GM19468 (cell line): ENCODE measurements around the gene TBC1D23.
A peak's percentile ranks its signal among the peaks of the same experiment; 100 is the strongest.
"Not testable (repeated sequence)": the region's sequence is repeated elsewhere in the genome, so short reads cannot be mapped to it uniquely, and the experiment has no call there.

Experiments
- ATAC-seq: cut with Tn5 transposase; IDR thresholded peaks from one replicate; pipeline ENCODE4 v1.9.1; 2021; ENCODE audit warnings: mild to moderate bottlenecking, moderate library complexity, moderate number of reproducible peaks; ENCODE audit not compliant: unreplicated experiment; ENCODE audit errors: extremely low read depth

The TBC1D23 gene

GRCh38 chr3:100260685-100261484, at the start of gene TBC1D23:
TSS of gene TBC1D23 (plus strand) at chr3:100260992. CDS start at chr3:100261019, 27 bp downstream.
- ATAC-seq, result peak; percentile 100

GRCh38 chr3:100213891-100214573, 46.8 kb upstream of the TBC1D23 start:
- no peak for ATAC-seq

- no peak for ATAC-seq
Observed at GRCh38 chr3:100214574-100214964, 46.2 kb upstream of the TBC1D23 start.

GRCh38 chr3:100216713-100217112, 44.1 kb upstream of the TBC1D23 start:
- no peak for ATAC-seq

- ATAC-seq, result no peak
Observed at GRCh38 chr3:100221159-100221558, 39.6 kb upstream of the TBC1D23 start.

- ATAC-seq, result no peak
Observed at GRCh38 chr3:100225193-100225592, 35.6 kb upstream of the TBC1D23 start.

- no peak for ATAC-seq
Observed at GRCh38 chr3:100225883-100226282, 34.9 kb upstream of the TBC1D23 start.

GRCh38 chr3:100226712-100227429, 33.9 kb upstream of the TBC1D23 start:
- no peak for ATAC-seq

GRCh38 chr3:100227511-100227921, 33.3 kb upstream of the TBC1D23 start:
- ATAC-seq, result no peak

GRCh38 chr3:100228247-100228646, 32.5 kb upstream of the TBC1D23 start:
- ATAC-seq, result no peak

GRCh38 chr3:100229188-100229587, 31.6 kb upstream of the TBC1D23 start:
- not testable (repeated sequence) for ATAC-seq

GRCh38 chr3:100230710-100231109, 30.1 kb upstream of the TBC1D23 start:
- ATAC-seq, result no peak

- no peak for ATAC-seq
Observed at GRCh38 chr3:100231668-100232067, 29.1 kb upstream of the TBC1D23 start.

- ATAC-seq, result no peak
Observed at GRCh38 chr3:100234364-100234763, 26.4 kb upstream of the TBC1D23 start.

- no peak for ATAC-seq
Observed at GRCh38 chr3:100238599-100238998, 22.2 kb upstream of the TBC1D23 start.

GRCh38 chr3:100242471-100242870, 18.3 kb upstream of the TBC1D23 start:
- ATAC-seq, result not testable (repeated sequence)

GRCh38 chr3:100244264-100244663, 16.5 kb upstream of the TBC1D23 start:
- no peak for ATAC-seq

- ATAC-seq, result no peak
Observed at GRCh38 chr3:100245136-100245535, 15.7 kb upstream of the TBC1D23 start.

- ATAC-seq, result no peak
Observed at GRCh38 chr3:100245927-100246326, 14.9 kb upstream of the TBC1D23 start.

GRCh38 chr3:100246999-100247398, 13.8 kb upstream of the TBC1D23 start:
- no peak for ATAC-seq

- no peak for ATAC-seq
Observed at GRCh38 chr3:100252001-100252400, 8.8 kb upstream of the TBC1D23 start.
